ENCODE data around the gene CADPS.

GRCh38 chr3:62771331-62772072 is 103.7 kb downstream of the CADPS start:
- TF ChIP-seq CTCF (conservative IDR thresholded peaks at IDR 0.05; ENCODE audit: low read depth, low read length), result no peak
- no peak for TF ChIP-seq SMC3 (IDR thresholded peaks at IDR 0.05; ENCODE audit: low read depth, low read length)
- TF ChIP-seq CEBPB (IDR thresholded peaks at IDR 0.05; ENCODE audit: low read depth, low read length), result no peak
- TF ChIP-seq CHD1 (IDR thresholded peaks at IDR 0.05; ENCODE audit: low read depth, low read length), result no peak
- no peak for TF ChIP-seq POLR2A (IDR thresholded peaks at IDR 0.05; ENCODE audit: low read depth, low read length)
- TF ChIP-seq RFX5 (IDR thresholded peaks at IDR 0.05; ENCODE audit: low read depth, low read length), result no peak
- TF ChIP-seq USF2 (IDR thresholded peaks at IDR 0.05; ENCODE audit: low read depth, low read length), result no peak
- no peak for TF ChIP-seq ELK1 (IDR thresholded peaks at IDR 0.05; ENCODE audit: borderline replicate concordance, low read depth, low read length)
- no peak for TF ChIP-seq NFE2L2 (IDR thresholded peaks at IDR 0.05; ENCODE audit: low read depth, low read length)
- TF ChIP-seq MXI1 (IDR thresholded peaks at IDR 0.05; ENCODE audit: borderline replicate concordance, low read depth, low read length), result no peak
- no peak for TF ChIP-seq BHLHE40 (IDR thresholded peaks at IDR 0.05; ENCODE audit: low read depth, low read length)
